ENCODE measurements around the gene EGR2. TPM values are rescaled to one million over a fixed set of nuclear protein-coding genes. Genes with fewer than 3 reads are reported as not detected.

The EGR2 gene
- total RNA-seq, 1 donor from 2014 or later = 3.7 TPM

DNA sequence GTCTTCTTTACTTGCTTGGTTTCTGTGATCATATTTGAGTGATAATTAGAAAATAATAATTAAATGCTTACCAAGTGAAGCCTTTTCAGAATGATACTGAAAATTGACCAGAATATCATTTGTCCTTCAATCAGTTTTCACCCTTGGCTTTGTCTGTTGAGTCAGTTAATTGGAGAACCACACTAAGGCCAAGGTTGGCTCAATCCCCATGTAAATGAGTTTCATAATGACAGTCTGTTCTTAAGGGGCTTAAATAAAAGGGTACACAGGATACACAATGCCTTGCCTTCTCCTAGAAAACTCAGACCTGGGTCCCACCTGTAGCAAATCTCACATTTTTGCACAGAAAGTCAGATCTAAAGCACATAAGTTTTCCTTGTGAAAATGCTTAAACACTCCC, 31.3 kb upstream of the EGR2 start:
- Histone ChIP-seq H3K27me3 (ENCODE audit: control insufficient read depth in 3 of 3, insufficient read depth in 3 of 3, low read length in 3 of 3) (peaks cover 0 to 2% (median 0%) of the 10 kb centered on the region in 3 donors), H3K36me3 (ENCODE audit: control insufficient read depth in 3 of 3, insufficient read depth in 3 of 3, low read length in 3 of 3) (no peaks in the 10 kb centered on the region), H3K9ac (ENCODE audit: low read depth in 1 of 3, low read length in 3 of 3) (no peak overlapping the region), H3K4me1 (ENCODE audit: control insufficient read depth in 3 of 3, insufficient read depth in 3 of 3, low read length in 3 of 3) (no peaks in the 10 kb centered on the region), H3K4me3 (ENCODE audit: low read length in 3 of 3) (no peak overlapping the region), H3K9me3 (ENCODE audit: control insufficient read depth in 3 of 3, low read length in 3 of 3) (peaks cover 0 to 7% (median 0%) of the 10 kb centered on the region in 3 donors), H3K27ac (ENCODE audit: low read depth, low read length) (no peak overlapping the region)

DNA sequence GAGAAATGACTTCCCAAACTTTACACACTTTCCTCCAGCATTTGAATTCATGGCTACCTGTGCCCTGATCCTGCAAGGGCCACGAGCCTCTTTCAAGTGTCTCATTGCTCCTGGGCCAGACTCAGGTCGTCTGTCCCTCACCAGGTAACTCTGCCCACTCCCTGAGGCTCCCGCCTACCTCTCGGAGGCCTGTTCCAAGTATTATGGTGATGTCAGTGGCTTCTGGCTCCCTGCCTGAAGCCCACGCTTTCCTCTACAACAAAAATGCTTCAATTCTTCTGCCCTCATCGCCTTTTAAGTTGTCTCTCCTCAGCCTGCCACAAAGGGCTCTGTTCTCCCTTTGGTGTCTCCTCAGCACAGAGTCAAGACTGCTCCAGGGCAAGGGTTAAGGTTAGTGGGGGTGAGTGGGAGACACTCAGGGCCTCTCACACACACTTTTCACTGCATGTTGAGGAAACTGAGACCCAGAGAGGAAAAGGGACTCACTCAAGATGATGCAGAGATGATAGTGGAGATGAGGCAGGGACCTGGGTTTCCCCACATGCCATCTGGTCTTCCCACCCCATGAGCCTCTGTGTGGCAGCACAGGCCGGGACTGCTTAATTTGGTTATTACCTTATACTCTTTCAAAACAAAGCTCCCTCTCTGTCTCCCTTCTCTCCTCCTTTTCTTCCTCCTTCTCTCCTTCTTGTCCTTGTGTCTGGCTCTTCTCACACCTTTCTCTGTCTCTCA, 28.3 kb upstream of the EGR2 start:
- H3K4me1 ChIP-seq (ENCODE audit: control insufficient read depth in 3 of 3, insufficient read depth in 3 of 3, low read length in 3 of 3) = no peaks in the 10 kb centered on the region
- H3K9ac ChIP-seq (ENCODE audit: low read depth in 1 of 3, low read length in 3 of 3) = no peak overlapping the region
- H3K9me3 ChIP-seq (ENCODE audit: control insufficient read depth in 3 of 3, low read length in 3 of 3) = peaks cover 0 to 7% (median 0%) of the 10 kb centered on the region in 3 donors
- H3K4me3 ChIP-seq (ENCODE audit: low read length in 3 of 3) = no peak overlapping the region
- peaks cover 0 to 2% (median 0%) of the 10 kb centered on the region in 3 donors for H3K27me3 ChIP-seq (ENCODE audit: control insufficient read depth in 3 of 3, insufficient read depth in 3 of 3, low read length in 3 of 3)
- no peaks in the 10 kb centered on the region for H3K36me3 ChIP-seq (ENCODE audit: control insufficient read depth in 3 of 3, insufficient read depth in 3 of 3, low read length in 3 of 3)
- H3K27ac ChIP-seq (ENCODE audit: low read depth, low read length) = no peak overlapping the region

DNA sequence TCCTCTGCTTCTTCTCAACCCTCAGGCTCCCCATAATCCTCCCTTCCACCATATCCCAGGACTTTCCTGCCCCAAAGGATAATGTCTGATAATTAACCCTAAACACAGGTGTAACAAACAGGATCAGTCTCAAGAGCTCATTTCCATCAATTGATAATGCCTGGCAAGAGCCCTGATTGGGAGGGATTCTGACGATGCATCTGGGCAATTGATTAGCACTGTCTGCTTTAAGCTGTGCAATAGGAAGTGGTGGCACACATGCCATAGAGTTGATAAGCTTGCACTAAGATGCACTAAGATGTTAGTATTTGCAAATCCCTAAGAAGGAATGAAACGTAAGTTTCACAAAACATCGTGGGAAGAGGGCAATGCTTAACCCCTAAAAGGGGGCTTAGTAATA, 27.4 kb upstream of the EGR2 start:
- Histone ChIP-seq H3K27ac (ENCODE audit: low read depth, low read length) (no peak overlapping the region), H3K36me3 (ENCODE audit: control insufficient read depth in 3 of 3, insufficient read depth in 3 of 3, low read length in 3 of 3) (no peaks in the 10 kb centered on the region), H3K27me3 (ENCODE audit: control insufficient read depth in 3 of 3, insufficient read depth in 3 of 3, low read length in 3 of 3) (peaks cover 0 to 2% (median 0%) of the 10 kb centered on the region in 3 donors), H3K4me3 (ENCODE audit: low read length in 3 of 3) (no peak overlapping the region), H3K9me3 (ENCODE audit: control insufficient read depth in 3 of 3, low read length in 3 of 3) (peaks cover 0 to 7% (median 0%) of the 10 kb centered on the region in 3 donors), H3K4me1 (ENCODE audit: control insufficient read depth in 3 of 3, insufficient read depth in 3 of 3, low read length in 3 of 3) (no peaks in the 10 kb centered on the region), H3K9ac (ENCODE audit: low read depth in 1 of 3, low read length in 3 of 3) (no peak overlapping the region)

DNA sequence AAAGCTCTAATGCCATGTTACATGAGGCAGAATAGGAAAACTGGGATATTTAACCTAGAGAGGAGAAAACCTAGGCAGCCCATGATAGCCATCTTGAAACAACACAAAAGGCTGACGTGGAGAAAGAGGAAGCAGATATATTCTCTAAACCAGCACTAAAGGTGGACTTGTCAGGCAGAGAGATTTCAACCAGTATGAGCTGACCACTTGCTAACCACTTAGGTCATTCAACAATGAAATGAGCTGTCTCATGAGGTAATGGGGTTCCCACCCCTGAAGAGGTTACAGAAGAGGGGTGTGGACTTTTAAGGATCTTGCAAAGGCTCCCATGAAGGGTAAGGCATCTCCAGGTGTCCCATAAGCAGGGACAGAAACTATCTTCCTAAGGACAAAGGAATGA, 26.8 kb upstream of the EGR2 start:
- Histone ChIP-seq H3K9me3 (ENCODE audit: control insufficient read depth in 3 of 3, low read length in 3 of 3) (peaks cover 0 to 7% (median 0%) of the 10 kb centered on the region in 3 donors), H3K9ac (ENCODE audit: low read depth in 1 of 3, low read length in 3 of 3) (no peak overlapping the region), H3K4me3 (ENCODE audit: low read length in 3 of 3) (no peak overlapping the region), H3K27ac (ENCODE audit: low read depth, low read length) (no peak overlapping the region), H3K27me3 (ENCODE audit: control insufficient read depth in 3 of 3, insufficient read depth in 3 of 3, low read length in 3 of 3) (peaks cover 0 to 2% (median 0%) of the 10 kb centered on the region in 3 donors), H3K4me1 (ENCODE audit: control insufficient read depth in 3 of 3, insufficient read depth in 3 of 3, low read length in 3 of 3) (no peaks in the 10 kb centered on the region), H3K36me3 (ENCODE audit: control insufficient read depth in 3 of 3, insufficient read depth in 3 of 3, low read length in 3 of 3) (no peaks in the 10 kb centered on the region)

DNA sequence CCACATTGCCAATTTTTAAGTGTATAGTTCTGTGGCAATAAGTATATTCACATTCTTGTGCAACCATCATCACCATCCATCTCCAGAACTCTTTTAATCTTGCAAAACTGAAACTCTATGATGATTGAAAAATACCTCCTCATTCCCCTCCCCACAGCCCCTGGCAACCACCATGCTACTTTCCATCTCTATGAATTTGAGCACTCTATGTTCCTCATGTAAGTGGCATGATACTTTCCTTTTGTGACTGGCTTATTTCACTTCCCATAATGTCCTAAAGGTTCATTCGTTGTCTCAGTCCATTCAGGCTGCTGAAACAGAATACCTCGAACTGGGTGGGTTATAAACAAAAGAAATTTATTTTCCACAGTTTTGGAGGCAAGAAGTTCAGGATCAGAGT, 23.4 kb upstream of the EGR2 start:
- H3K9me3 ChIP-seq (ENCODE audit: control insufficient read depth in 3 of 3, low read length in 3 of 3) = no peaks in the 10 kb centered on the region
- no peaks in the 10 kb centered on the region for H3K36me3 ChIP-seq (ENCODE audit: control insufficient read depth in 3 of 3, insufficient read depth in 3 of 3, low read length in 3 of 3)
- H3K27me3 ChIP-seq (ENCODE audit: control insufficient read depth in 3 of 3, insufficient read depth in 3 of 3, low read length in 3 of 3) = peaks cover 0 to 2% (median 0%) of the 10 kb centered on the region in 3 donors
- no peak overlapping the region for H3K9ac ChIP-seq (ENCODE audit: low read depth in 1 of 3, low read length in 3 of 3)
- no peaks in the 10 kb centered on the region for H3K4me1 ChIP-seq (ENCODE audit: control insufficient read depth in 3 of 3, insufficient read depth in 3 of 3, low read length in 3 of 3)
- no peak overlapping the region for H3K27ac ChIP-seq (ENCODE audit: low read depth, low read length)
- H3K4me3 ChIP-seq (ENCODE audit: low read length in 3 of 3) = no peak overlapping the region

DNA sequence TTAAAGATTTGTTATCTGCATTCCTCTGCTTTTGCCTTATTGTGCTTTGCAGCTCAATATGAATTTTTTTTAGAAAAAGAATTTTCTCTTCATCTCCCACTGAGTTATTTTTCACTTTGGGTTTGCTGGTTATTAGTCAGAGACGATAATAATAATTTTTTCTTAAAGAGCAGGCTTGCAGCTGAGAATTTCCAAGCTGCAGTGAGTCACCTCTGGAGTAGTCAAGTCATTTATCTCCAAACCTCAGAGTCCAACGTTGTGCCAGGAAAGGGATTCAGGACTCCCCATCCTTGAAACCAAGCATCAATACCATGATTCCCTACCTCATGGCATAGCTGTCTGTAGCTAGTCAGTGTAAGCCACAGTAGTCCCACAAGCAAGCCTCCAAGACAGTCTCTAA, 15.2 kb upstream of the EGR2 start:
- Histone ChIP-seq H3K4me1 (ENCODE audit: control insufficient read depth in 3 of 3, insufficient read depth in 3 of 3, low read length in 3 of 3) (no peaks in the 10 kb centered on the region), H3K27me3 (ENCODE audit: control insufficient read depth in 3 of 3, insufficient read depth in 3 of 3, low read length in 3 of 3) (no peaks in the 10 kb centered on the region), H3K27ac (ENCODE audit: low read depth, low read length) (no peak overlapping the region), H3K9me3 (ENCODE audit: control insufficient read depth in 3 of 3, low read length in 3 of 3) (no peaks in the 10 kb centered on the region), H3K36me3 (ENCODE audit: control insufficient read depth in 3 of 3, insufficient read depth in 3 of 3, low read length in 3 of 3) (no peaks in the 10 kb centered on the region), H3K9ac (ENCODE audit: low read depth in 1 of 3, low read length in 3 of 3) (no peak overlapping the region), H3K4me3 (ENCODE audit: low read length in 3 of 3) (no peak overlapping the region)

DNA sequence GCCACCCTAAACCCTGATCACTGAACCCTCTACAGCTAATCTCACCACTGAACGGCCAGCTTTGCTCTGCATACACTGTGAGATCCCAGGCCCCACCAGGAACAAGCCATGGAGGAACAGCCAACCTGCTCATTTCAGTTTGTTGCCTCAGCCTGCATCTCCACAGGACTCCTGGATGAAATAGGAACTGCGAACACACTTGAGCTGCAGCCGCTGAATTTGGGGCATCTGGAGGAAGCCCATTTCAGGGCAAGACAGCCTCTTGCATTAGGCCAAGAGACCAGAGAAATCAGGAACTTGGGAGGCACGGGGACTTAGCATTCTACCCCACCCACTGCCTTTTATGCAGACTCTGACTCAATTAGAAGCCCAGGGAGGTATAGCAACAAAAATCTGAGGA, 14.5 kb upstream of the EGR2 start:
- H3K4me1 ChIP-seq (ENCODE audit: control insufficient read depth in 3 of 3, insufficient read depth in 3 of 3, low read length in 3 of 3) = no peaks in the 10 kb centered on the region
- H3K27ac ChIP-seq (ENCODE audit: low read depth, low read length) = no peak overlapping the region
- H3K4me3 ChIP-seq (ENCODE audit: low read length in 3 of 3) = no peak overlapping the region
- no peak overlapping the region for H3K9ac ChIP-seq (ENCODE audit: low read depth in 1 of 3, low read length in 3 of 3)
- H3K27me3 ChIP-seq (ENCODE audit: control insufficient read depth in 3 of 3, insufficient read depth in 3 of 3, low read length in 3 of 3) = no peaks in the 10 kb centered on the region
- no peaks in the 10 kb centered on the region for H3K9me3 ChIP-seq (ENCODE audit: control insufficient read depth in 3 of 3, low read length in 3 of 3)
- H3K36me3 ChIP-seq (ENCODE audit: control insufficient read depth in 3 of 3, insufficient read depth in 3 of 3, low read length in 3 of 3) = no peaks in the 10 kb centered on the region

DNA sequence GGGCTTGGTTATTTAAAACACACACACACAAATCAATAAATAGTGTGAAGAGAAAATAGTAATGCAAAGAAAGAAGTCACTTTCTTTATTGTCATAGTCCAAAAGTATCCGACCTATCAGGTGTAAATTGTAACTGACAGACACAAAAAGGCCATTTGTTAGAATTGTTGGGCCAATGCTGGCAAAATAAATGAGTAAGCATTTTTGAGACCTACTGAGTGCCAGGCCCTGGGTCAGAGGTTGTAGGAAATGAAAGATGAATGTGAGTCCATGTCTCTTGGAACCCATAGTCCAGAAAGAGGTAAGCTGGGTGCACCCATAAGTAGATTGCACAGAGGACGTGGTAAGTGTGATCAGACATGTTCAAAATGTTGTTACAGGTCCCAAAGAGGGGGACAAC, 13.5 kb upstream of the EGR2 start:
- Histone ChIP-seq H3K27me3 (ENCODE audit: control insufficient read depth in 3 of 3, insufficient read depth in 3 of 3, low read length in 3 of 3) (no peaks in the 10 kb centered on the region), H3K4me1 (ENCODE audit: control insufficient read depth in 3 of 3, insufficient read depth in 3 of 3, low read length in 3 of 3) (no peaks in the 10 kb centered on the region), H3K27ac (ENCODE audit: low read depth, low read length) (no peak overlapping the region), H3K4me3 (ENCODE audit: low read length in 3 of 3) (no peak overlapping the region), H3K9me3 (ENCODE audit: control insufficient read depth in 3 of 3, low read length in 3 of 3) (no peaks in the 10 kb centered on the region), H3K36me3 (ENCODE audit: control insufficient read depth in 3 of 3, insufficient read depth in 3 of 3, low read length in 3 of 3) (no peaks in the 10 kb centered on the region), H3K9ac (ENCODE audit: low read depth in 1 of 3, low read length in 3 of 3) (no peak overlapping the region)

DNA sequence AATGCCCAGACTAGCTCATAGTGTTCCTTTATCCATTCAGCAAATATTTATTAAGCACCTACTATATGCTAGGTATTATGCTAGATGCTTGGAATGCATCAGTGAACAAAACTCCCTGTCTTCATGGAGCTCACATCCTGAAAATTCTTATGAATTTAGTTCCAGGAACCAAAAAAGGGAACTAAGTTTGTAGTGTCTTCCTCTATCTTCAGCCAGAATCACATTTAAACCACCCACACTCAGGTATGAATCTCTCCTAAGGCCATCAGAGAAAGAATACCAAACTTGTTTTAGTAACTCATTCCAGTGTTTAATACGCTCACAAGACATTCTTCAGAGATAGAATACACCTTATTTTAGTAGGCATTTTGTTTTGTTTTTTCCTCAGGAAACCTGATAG, 10.1 kb upstream of the EGR2 start:
- no peak overlapping the region for H3K9ac ChIP-seq (ENCODE audit: low read depth in 1 of 3, low read length in 3 of 3)
- H3K27ac ChIP-seq (ENCODE audit: low read depth, low read length) = no peak overlapping the region
- no peaks in the 10 kb centered on the region for H3K9me3 ChIP-seq (ENCODE audit: control insufficient read depth in 3 of 3, low read length in 3 of 3)
- H3K4me3 ChIP-seq (ENCODE audit: low read length in 3 of 3) = no peak overlapping the region
- no peaks in the 10 kb centered on the region for H3K4me1 ChIP-seq (ENCODE audit: control insufficient read depth in 3 of 3, insufficient read depth in 3 of 3, low read length in 3 of 3)
- H3K36me3 ChIP-seq (ENCODE audit: control insufficient read depth in 3 of 3, insufficient read depth in 3 of 3, low read length in 3 of 3) = no peaks in the 10 kb centered on the region
- peaks cover 0 to 3% (median 0%) of the 10 kb centered on the region in 3 donors for H3K27me3 ChIP-seq (ENCODE audit: control insufficient read depth in 3 of 3, insufficient read depth in 3 of 3, low read length in 3 of 3)

DNA sequence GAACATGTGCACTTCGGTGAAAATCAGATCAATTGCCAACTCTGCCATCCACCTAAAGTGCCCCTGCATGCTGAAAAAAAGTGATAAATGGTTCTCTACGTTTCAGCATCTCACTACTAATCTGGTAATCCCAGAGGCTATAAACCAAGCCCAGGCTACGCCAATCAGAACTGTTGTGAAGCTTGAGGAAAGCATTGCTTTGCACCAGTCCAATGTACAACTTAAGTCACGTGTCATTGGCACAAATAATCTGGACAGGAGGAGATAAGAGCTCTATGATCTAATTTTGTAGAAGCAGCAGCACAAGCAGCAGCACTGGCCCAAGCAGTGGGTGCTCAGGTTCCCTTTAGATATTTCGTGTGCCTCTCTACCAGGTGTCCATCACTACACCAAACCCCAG, 4.4 kb upstream of the EGR2 start:
- no peak overlapping the region for H3K4me3 ChIP-seq (ENCODE audit: low read length in 3 of 3)
- H3K36me3 ChIP-seq (ENCODE audit: control insufficient read depth in 3 of 3, insufficient read depth in 3 of 3, low read length in 3 of 3) = no peaks in the 10 kb centered on the region
- H3K27me3 ChIP-seq (ENCODE audit: control insufficient read depth in 3 of 3, insufficient read depth in 3 of 3, low read length in 3 of 3) = peaks cover 1 to 23% (median 17%) of the 10 kb centered on the region in 3 donors
- peaks cover 18 to 22% (median 21%) of the 10 kb centered on the region in 3 donors for H3K4me1 ChIP-seq (ENCODE audit: control insufficient read depth in 3 of 3, insufficient read depth in 3 of 3, low read length in 3 of 3)
- H3K27ac ChIP-seq (ENCODE audit: low read depth, low read length) = no peak overlapping the region
- no peaks in the 10 kb centered on the region for H3K9me3 ChIP-seq (ENCODE audit: control insufficient read depth in 3 of 3, low read length in 3 of 3)
- no peak overlapping the region for H3K9ac ChIP-seq (ENCODE audit: low read depth in 1 of 3, low read length in 3 of 3)

Measured in skeletal muscle tissue (tissue), 4 donors.